ENCODE data around the gene RUBCN. TPM values are rescaled to one million over a fixed set of nuclear protein-coding genes. Genes with fewer than 3 reads are reported as not detected.
"Not testable (repeated sequence)": the region's sequence is repeated elsewhere in the genome, so short reads cannot be mapped to it uniquely, and the experiment has no call there.

RUBCN gene
- total and polyA plus RNA-seq, 12 donors = 9.7 to 51.4 (median 33.6) TPM

GRCh38 chr3:197730200-197730599, 6.5 kb downstream of the RUBCN start:
- H3K27ac ChIP-seq = no peak overlapping the region
- no peaks in the 10 kb centered on the region for H3K9me3 ChIP-seq
- peaks cover 0 to 10% (median 0%) of the 10 kb centered on the region in 9 donors for H3K36me3 ChIP-seq
- no peak for DNase-seq
- intact Hi-C loops (cut with DNase I) = no loop called here
- TF ChIP-seq CTCF (IDR thresholded peaks at IDR 0.05) = no peak
- H3K4me1 ChIP-seq = peaks cover 0 to 24% (median 6%) of the 10 kb centered on the region in 9 donors
- H3K27me3 ChIP-seq = no peaks in the 10 kb centered on the region
- 80 to 92% methylated on average over 2 of the region's 2 CpGs for WGBS, 2 donors
- H3K4me3 ChIP-seq = no peak overlapping the region
- ATAC-seq = no peak

- Histone ChIP-seq H3K4me1 (peaks cover 0 to 25% (median 0%) of the 10 kb centered on the region in 9 donors), H3K27ac (peak overlapping the region in 1 of 10 donors; percentile 21), H3K36me3 (peaks cover 0 to 6% (median 0%) of the 10 kb centered on the region in 9 donors), H3K4me3 (no peak overlapping the region), H3K9me3 (peaks cover 0 to 1% (median 0%) of the 10 kb centered on the region in 11 donors), H3K27me3 (no peaks in the 10 kb centered on the region)
- 87 to 89% methylated on average over 8 of the region's 8 CpGs for WGBS, 2 donors
- TF ChIP-seq CTCF (IDR thresholded peaks at IDR 0.05) = no peak
- ATAC-seq (peak in 2 of 8 donors; percentile 28 to 38), DNase-seq (no peak)
- intact Hi-C loops (cut with DNase I) = no loop called here
Observed at GRCh38 chr3:197728487-197728886, 8.2 kb downstream of the RUBCN start.

GRCh38 chr3:197727878-197728277, 8.8 kb downstream of the RUBCN start:
- H3K36me3 ChIP-seq; intact Hi-C loops (cut with DNase I); H3K4me3 ChIP-seq; H3K27me3 ChIP-seq; H3K9me3 ChIP-seq; DNase-seq: not testable (repeated sequence)
- Histone ChIP-seq H3K4me1 (peaks cover 0 to 25% (median 0%) of the 10 kb centered on the region in 9 donors), H3K27ac (peak overlapping the region in 1 of 10 donors; percentile 21)
- peak in 1 of 8 donors; percentile 29 for ATAC-seq
- 93 to 95% methylated on average over 3 of the region's 3 CpGs for WGBS, 2 donors

GRCh38 chr3:197722734-197723133, 14.0 kb downstream of the RUBCN start:
- no peak overlapping the region for H3K4me3 ChIP-seq
- H3K27me3 ChIP-seq = no peaks in the 10 kb centered on the region
- intact Hi-C loops (cut with DNase I) = no loop called here
- no peak for DNase-seq
- TF ChIP-seq CTCF (IDR thresholded peaks at IDR 0.05) = no peak
- no peak overlapping the region for H3K27ac ChIP-seq
- ATAC-seq = no peak
- peaks cover 0 to 7% (median 0%) of the 10 kb centered on the region in 9 donors for H3K36me3 ChIP-seq
- WGBS, 2 donors = 95 to 99% methylated on average over 2 of the region's 2 CpGs
- H3K9me3 ChIP-seq = peaks cover 0 to 17% (median 10%) of the 10 kb centered on the region in 11 donors
- H3K4me1 ChIP-seq = peaks cover 0 to 12% (median 0%) of the 10 kb centered on the region in 9 donors

- peaks cover 0 to 16% (median 0%) of the 10 kb centered on the region in 9 donors for H3K4me1 ChIP-seq
- H3K27ac ChIP-seq = no peak overlapping the region
- intact Hi-C loops (cut with DNase I) = no loop called here
- ATAC-seq (no peak), DNase-seq (no peak)
- 92 to 97% methylated on average over 10 of the region's 10 CpGs for WGBS, 2 donors
- H3K27me3 ChIP-seq = no peaks in the 10 kb centered on the region
- H3K9me3 ChIP-seq = peaks cover 0 to 17% (median 10%) of the 10 kb centered on the region in 11 donors
- no peak for TF ChIP-seq CTCF (IDR thresholded peaks at IDR 0.05)
- no peak overlapping the region for H3K4me3 ChIP-seq
- H3K36me3 ChIP-seq = peaks cover 0 to 24% (median 0%) of the 10 kb centered on the region in 9 donors
Observed at GRCh38 chr3:197720694-197721093, 16.0 kb downstream of the RUBCN start.
